EH (cell line): Measurements from ENCODE around the gene MICAL2.

Experiments used
- DNase-seq: peaks from one replicate; pipeline ENCODE4 v3.0.0-alpha.2; 2015; ENCODE audit warnings: low read depth

Gene MICAL2

GRCh38 chr11:12247543-12248254 is 137.3 kb downstream of the MICAL2 start:
- DNase-seq, result no peak

- peak; percentile 39 for DNase-seq
Measured at GRCh38 chr11:12248330-12248729, 137.9 kb downstream of the MICAL2 start.

GRCh38 chr11:12249590-12250260 is 139.3 kb downstream of the MICAL2 start:
- no peak for DNase-seq

GRCh38 chr11:12251666-12252560 is 141.5 kb downstream of the MICAL2 start:
- DNase-seq, result no peak

GRCh38 chr11:12253843-12254281 is 143.5 kb downstream of the MICAL2 start:
- no peak for DNase-seq

GRCh38 chr11:12258451-12258850 is 148.1 kb downstream of the MICAL2 start:
- DNase-seq, result peak; percentile 69

GRCh38 chr11:12259956-12260355 is 149.6 kb downstream of the MICAL2 start:
- no peak for DNase-seq

- no peak for DNase-seq
Measured at GRCh38 chr11:12260731-12261521, 150.5 kb downstream of the MICAL2 start.

GRCh38 chr11:12261551-12261950 is 151.2 kb downstream of the MICAL2 start:
- no peak for DNase-seq

- DNase-seq, result peak; percentile 35
Measured at GRCh38 chr11:12263141-12263693, 152.8 kb downstream of the MICAL2 start.

- no peak for DNase-seq
Measured at GRCh38 chr11:12264361-12264760, 154.0 kb downstream of the MICAL2 start.

- DNase-seq, result no peak
Measured at GRCh38 chr11:12266132-12266531, 155.7 kb downstream of the MICAL2 start.

- no peak for DNase-seq
Measured at GRCh38 chr11:12266943-12267342, 156.6 kb downstream of the MICAL2 start.

GRCh38 chr11:12267921-12268320 is 157.5 kb downstream of the MICAL2 start:
- DNase-seq, result no peak

GRCh38 chr11:12269104-12269441 is 158.7 kb downstream of the MICAL2 start:
- peak; percentile 95 for DNase-seq

- DNase-seq, result no peak
Measured at GRCh38 chr11:12269446-12270214, 159.2 kb downstream of the MICAL2 start.

GRCh38 chr11:12270215-12270797 is 159.9 kb downstream of the MICAL2 start:
- peak; percentile 41 for DNase-seq

GRCh38 chr11:12270817-12271216 is 160.4 kb downstream of the MICAL2 start:
- no peak for DNase-seq

- peak; percentile 39 for DNase-seq
Measured at GRCh38 chr11:12271241-12271640, 160.9 kb downstream of the MICAL2 start.

GRCh38 chr11:12271826-12272366 is 161.5 kb downstream of the MICAL2 start:
- no peak for DNase-seq
